Right ventricle myocardium inferior (tissue), 1 donor: ENCODE measurements around the gene ASTN2. TPM values are rescaled to one million over a fixed set of nuclear protein-coding genes. Genes with fewer than 3 reads are reported as not detected.

Experiments used
- ATAC-seq: fragments of 200-7000 bp; cut with Tn5 transposase; one replicate; pipeline ENCODE4 v1.9.1; 2020; ENCODE audit warnings: mild to moderate bottlenecking, moderate library complexity
- DNase-seq: peaks from one replicate; pipeline ENCODE4 v3.0.0; 2021; ENCODE audit errors: missing footprints
- intact Hi-C: fragments of 100-400 bp; cut with DNase I; formaldehyde crosslinking; loops from one replicate; pipeline ENCODE4 v1.11.0; 2022
- total RNA-seq: library from RNA; stranded (reverse); fragmentation: NEBNext Ultra II Directional; extraction: Animal tissue kit (Norgen Biotek cat#: 25700); gene quantifications from one replicate; pipeline ENCODE4 v1.2.1, GENCODE V29; 2021
- donor health status: DM: no; HTN: yes; CAD: no; lungs with severe emphysema.

ASTN2 gene
- total RNA-seq, 1 donor from 2014 or later = 8.3 TPM

DNA sequence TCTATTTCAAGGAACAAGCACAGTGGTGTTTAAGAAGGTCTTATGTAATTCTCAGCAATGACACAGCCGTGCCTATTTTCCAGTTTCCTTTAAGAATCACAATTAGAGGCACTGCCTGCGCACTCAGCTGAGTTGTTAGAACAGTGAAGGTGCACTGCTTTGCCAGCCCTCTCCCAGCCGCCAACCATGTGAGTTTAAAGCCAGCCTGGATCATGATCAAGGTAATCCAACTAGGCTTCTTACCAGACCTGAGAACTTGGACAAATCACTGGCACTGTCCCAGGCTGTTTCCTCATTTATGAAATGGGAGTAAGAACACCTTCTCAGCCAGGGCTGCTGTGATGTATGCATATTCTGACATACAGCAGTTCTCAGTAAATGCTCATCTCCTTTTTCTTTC is 99.6 kb downstream of the ASTN2 start:
- intact Hi-C loops = no loop called here
- ATAC-seq = no peak
- no peak for DNase-seq

DNA sequence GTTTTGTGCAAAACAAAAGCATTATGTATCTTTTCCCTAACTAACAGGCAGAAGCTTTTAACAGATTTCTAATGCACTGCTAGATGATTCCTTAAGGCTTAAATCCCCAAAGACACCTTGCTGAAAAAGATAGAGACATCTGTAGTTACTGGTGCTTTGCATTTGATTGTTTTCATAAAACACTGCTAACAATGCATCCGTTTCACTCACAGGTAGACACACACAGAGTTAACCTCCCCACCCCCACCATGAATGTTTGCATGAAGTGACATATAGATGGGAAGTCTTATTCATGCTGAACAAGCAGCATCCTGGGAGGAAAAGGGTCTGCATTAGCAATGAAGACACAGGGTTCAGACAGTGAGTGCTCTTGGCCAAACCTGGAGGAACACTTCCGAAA is 100.9 kb downstream of the ASTN2 start:
- no peak for DNase-seq
- no peak for ATAC-seq
- intact Hi-C loops = no loop called here

DNA sequence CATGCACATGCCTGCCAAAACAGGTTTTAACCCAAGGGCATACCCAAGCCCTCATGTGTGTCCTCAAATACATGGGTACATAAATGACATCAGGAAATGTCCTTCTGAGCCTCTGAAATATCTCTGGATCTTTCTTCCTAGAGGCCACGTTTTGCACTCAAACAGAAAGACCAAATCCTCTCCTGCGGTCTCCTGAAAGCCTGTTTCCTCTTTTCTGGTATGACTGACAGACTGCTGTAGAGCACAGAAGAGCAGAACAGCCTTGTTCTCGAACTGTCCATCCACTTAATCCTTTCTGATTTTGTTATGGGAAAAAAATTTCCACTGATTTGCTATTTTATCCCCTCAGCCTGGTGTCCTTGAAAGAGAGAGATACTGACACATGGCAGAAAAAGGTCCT is 107.2 kb downstream of the ASTN2 start:
- ATAC-seq (no peak), DNase-seq (no peak)
- intact Hi-C loops = no loop called here

- DNase-seq (no peak), ATAC-seq (no peak)
- intact Hi-C loops = no loop called here
Observed at GRCh38 chr9:117306032-117306431, 108.8 kb downstream of the ASTN2 start.

- no peak for DNase-seq
- intact Hi-C loops = no loop called here
- no peak for ATAC-seq
Observed at GRCh38 chr9:117305454-117305853, 109.4 kb downstream of the ASTN2 start.

- no peak for ATAC-seq
- intact Hi-C loops = no loop called here
- DNase-seq = no peak
Observed at GRCh38 chr9:117304549-117304948, 110.3 kb downstream of the ASTN2 start.

GRCh38 chr9:117303643-117304230 is 111.1 kb downstream of the ASTN2 start:
- no peak for ATAC-seq
- DNase-seq = no peak
- intact Hi-C loops = no loop called here

GRCh38 chr9:117302487-117302886 is 112.4 kb downstream of the ASTN2 start:
- no peak for DNase-seq
- intact Hi-C loops = no loop called here
- no peak for ATAC-seq

DNA sequence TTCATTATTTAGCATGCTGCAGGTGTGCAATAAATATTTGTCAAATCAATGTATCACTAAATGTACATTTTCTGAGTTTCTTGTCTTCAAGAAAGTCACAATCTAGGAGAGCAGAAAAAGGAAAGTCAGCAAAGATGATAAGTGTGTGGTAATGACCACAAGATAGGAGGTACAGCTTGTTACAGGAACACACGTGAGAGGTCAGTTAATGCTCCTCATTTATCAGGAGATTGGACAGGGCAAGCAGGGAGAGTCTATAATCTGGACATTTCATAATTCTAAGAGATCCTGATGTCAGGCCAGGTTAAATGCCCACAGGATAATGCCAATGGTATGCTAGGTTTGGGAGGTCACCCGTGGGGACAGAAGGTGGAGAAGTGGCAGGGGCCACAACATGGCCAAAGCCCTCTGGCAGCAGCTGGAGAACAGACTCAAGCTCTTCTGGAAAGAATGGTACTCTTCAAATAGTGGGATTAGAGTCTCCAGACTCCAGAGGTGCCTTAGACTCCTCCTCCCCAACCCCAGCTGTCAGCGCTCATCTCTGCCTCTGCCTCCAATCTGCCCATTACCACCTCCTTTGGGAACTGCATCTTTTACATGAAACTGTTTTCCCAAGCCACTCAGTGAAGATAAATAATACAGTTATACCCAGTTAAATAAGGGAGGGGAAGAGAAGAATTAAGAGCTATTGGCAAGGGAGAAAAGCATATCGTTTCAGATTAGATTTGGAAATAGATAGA is 114.3 kb downstream of the ASTN2 start:
- intact Hi-C loops = no loop called here
- DNase-seq = no peak
- ATAC-seq = no peak

GRCh38 chr9:117296453-117296852 is 118.4 kb downstream of the ASTN2 start:
- ATAC-seq = no peak
- intact Hi-C loops = no loop called here
- DNase-seq = no peak

DNA sequence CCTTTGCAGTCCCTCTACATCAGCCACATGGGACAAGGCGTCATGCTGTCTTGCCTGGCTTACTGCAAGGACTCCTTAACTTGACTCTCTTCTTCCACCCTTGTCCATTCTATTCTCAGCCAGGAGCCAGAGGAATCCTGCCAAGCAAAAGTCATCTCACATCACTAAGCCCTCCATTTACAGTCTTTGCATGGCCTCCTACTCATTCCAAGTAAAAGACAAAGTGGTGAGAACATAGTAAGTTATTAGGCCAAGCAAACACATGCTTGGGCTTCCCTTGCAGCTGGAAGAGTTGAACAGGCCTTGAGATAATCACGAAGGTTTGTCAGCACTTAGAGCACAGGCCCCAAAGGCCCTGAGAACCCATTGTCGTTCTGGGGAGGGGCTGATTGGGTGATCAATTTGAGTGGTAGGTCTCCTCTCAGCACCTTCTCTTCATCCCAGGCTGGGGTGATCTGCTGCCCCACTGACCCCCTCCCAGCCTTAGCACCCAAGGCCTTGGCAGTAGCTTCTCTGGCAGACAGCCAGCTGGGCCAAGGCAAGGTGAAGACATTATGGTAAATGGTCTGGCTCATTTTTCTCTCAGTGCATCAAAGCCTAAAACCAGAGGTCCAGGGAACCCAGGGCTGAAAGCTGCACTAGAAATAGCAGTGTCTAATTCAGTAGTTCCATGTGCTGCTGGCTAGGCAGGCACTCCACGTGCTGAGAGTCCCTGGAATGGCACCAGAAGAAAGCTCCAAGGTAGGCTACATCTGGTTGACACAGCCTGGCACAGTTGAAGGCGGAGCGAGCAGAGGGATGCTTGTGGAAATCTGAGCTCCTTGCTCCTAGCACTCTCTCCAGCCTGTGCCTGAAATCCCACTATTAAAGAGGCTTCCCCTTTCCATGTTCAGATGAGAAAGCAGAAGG is 121.4 kb downstream of the ASTN2 start:
- ATAC-seq = no peak
- intact Hi-C loops = no loop called here
- DNase-seq = no peak

DNA sequence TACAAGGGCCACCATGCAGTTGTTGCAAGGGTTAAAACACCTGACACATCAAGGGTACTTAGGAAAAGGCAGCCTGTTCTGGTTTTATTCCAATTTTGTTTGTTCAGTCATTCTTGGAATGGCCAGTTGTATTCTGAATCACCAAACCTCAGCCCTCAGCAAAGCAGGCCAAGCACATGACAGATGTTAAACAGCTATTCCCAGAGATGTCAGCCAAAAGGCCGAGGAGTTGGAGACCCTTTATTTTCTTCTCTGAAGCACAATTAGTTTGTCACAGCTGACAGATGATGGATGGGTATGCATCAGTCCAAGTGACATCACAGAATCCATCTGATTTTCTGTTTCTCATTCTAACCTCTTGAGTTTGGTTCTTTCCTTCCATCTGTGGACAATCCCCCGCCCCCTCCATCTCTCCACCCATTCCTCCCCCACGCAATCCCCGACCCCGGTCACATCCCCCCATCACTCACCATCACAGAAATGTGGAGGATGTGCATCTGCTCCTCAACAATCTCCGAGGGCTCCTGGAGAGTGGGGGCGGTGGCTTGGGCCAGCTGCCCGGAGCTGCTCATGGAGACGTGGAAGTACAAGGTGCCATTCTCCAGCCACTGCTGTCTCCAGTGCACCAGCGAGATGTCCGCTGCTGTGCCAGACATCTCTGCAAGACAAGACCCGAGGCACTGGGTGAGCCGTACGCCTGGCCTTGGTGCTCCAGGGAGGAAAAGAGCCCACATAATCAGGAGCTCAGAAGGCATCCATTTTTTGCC is 123.8 kb downstream of the ASTN2 start:
- no peak for DNase-seq
- intact Hi-C loops = no loop called here
- no peak for ATAC-seq

DNA sequence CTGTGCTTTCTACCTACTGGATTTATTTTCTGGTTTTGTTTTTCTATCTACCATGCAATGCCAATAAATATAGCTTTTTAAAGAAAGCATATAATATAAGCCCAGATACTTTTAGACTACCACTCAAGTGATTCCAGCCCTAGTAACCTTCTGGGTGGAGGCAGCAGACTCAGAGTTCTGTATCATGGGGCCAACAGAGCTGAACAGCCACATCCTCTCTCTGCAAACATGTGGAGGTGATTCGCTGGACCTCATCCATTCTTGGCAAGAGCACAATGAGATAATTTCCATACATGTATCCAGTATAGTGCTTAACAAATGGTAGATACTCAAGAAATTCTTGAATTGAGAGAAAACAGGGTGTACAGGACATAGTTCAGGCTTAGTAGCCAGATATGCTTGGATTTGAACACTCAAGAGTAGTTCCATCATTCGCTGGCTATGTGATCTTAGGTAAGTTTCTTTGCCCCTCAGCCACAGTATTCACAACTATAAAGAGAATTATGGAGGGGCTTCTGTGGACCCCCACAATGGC is 124.5 kb downstream of the ASTN2 start:
- no peak for ATAC-seq
- DNase-seq = no peak
- intact Hi-C loops = no loop called here

DNA sequence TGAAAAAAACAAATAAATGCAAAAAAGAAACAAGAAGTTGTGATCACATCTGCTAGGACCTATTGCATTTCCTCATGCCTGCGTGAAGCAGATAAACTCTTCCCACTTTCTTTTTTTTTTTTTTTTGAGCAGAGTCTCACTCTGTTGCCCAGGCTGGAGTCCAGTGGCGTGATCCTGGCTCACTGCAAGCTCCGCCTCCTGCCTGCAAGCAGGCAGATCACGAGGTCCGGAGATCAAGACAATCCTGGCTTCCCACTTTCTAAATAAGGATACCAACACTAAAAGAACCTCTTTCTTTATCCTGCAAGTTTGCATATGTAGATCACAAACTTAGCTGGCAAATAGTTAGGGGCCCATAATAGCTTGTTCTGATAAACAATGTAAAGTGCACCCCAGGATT is 128.6 kb downstream of the ASTN2 start:
- DNase-seq (no peak), ATAC-seq (no peak)
- intact Hi-C loops = no loop called here

GRCh38 chr9:117284414-117284813 is 130.4 kb downstream of the ASTN2 start:
- intact Hi-C loops = no loop called here
- ATAC-seq (no peak), DNase-seq (no peak)

GRCh38 chr9:117282541-117282940 is 132.3 kb downstream of the ASTN2 start:
- intact Hi-C loops = no loop called here
- DNase-seq (no peak), ATAC-seq (no peak)

DNA sequence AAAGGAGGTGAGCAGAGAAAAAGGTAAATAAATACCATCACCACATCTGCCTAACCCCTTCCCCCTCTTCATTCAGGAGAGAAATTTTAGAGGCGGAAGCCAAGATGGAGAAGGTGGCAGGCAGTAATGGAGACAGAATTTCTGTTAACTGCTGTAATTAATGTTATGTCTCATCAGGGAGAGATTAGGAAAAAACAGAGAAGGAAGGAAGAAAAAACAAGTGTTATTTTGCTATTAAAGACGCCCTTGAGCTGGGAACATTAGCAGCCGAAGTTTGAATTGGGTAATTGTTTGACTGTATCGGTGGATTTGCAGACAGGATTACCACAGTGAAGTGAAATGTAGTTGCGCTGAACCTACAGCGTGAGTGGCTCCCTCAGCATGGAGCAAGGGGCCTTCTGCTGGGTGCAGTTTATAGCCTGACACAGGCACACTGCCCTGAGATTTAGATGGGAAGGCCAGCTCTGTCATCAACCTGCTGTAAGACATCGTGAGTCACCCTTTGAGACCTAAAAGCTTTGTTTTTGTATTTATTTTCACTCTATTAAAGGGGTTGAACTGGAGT is 136.3 kb downstream of the ASTN2 start:
- no peak for ATAC-seq
- DNase-seq = no peak
- intact Hi-C loops = no loop called here

DNA sequence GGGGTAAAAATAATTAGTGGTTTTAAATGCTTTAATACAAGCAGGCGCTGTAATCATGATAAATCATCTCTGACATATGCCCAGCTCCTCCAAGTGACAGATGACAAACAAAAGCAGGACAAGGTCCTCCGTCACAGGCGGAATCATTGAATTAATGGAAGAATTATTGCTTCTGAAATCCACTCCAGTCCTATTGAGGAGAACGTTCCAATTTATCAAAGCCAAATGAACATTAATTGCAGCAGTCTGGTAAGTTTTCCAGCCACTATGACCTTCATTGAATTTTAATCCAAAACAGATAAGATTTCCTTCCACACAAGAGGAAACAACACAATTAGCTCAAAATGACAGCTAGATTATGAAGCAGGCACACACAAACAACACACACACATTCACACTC is 136.8 kb downstream of the ASTN2 start:
- ATAC-seq = no peak
- intact Hi-C loops = no loop called here
- DNase-seq = no peak

GRCh38 chr9:117276444-117276843 is 138.4 kb downstream of the ASTN2 start:
- DNase-seq = no peak
- ATAC-seq = peak; percentile 39
- intact Hi-C loops = no loop called here
